ENCODE measurements around the gene SLC49A3.

Gene SLC49A3

DNA sequence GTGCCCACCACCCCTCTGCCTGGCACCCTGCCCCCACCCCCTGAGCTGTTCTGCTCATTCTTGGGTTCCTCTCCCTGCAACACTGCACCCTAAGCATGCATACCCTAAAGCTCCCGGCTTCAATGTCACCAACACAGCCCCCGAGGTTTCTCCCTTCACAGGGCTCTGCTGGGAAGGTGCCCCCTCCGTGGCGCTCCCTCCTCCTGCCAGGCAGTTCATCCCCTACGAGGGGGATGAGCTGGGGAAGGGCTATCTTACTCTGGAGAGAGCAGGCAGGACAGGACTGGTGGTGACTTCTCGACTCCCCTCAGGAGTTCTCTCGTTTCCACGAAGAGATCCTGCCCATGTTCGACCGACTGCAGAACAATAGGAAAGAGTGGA lies 21.4 kb downstream of the SLC49A3 start:
- DNase-seq (ENCODE audit: low read depth) = no peak

GRCh38 chr4:666822-667544 lies 22.0 kb downstream of the SLC49A3 start:
- TF ChIP-seq, protein P1, sequence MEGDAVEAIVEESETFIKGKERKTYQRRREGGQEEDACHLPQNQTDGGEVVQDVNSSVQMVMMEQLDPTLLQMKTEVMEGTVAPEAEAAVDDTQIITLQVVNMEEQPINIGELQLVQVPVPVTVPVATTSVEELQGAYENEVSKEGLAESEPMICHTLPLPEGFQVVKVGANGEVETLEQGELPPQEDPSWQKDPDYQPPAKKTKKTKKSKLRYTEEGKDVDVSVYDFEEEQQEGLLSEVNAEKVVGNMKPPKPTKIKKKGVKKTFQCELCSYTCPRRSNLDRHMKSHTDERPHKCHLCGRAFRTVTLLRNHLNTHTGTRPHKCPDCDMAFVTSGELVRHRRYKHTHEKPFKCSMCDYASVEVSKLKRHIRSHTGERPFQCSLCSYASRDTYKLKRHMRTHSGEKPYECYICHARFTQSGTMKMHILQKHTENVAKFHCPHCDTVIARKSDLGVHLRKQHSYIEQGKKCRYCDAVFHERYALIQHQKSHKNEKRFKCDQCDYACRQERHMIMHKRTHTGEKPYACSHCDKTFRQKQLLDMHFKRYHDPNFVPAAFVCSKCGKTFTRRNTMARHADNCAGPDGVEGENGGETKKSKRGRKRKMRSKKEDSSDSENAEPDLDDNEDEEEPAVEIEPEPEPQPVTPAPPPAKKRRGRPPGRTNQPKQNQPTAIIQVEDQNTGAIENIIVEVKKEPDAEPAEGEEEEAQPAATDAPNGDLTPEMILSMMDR (conservative IDR thresholded peaks at IDR 0.05; ENCODE audit: control insufficient read depth, insufficient read depth, low read depth, low read length) = no peak
- DNase-seq (ENCODE audit: low read depth) = no peak
- no peak overlapping the region for H3K4me3 ChIP-seq (ENCODE audit: control insufficient read depth, low read depth, low read length)

More for the DNA sequence above, 21.4 kb downstream of the SLC49A3 start:
- TF ChIP-seq, protein P1 (conservative IDR thresholded peaks at IDR 0.05; ENCODE audit: control insufficient read depth, insufficient read depth, low read depth, low read length) = no peak
- H3K4me3 ChIP-seq (ENCODE audit: control insufficient read depth, low read depth, low read length) = no peak overlapping the region

- no peak overlapping the region for H3K4me3 ChIP-seq (ENCODE audit: control insufficient read depth, low read depth, low read length)
- DNase-seq (ENCODE audit: low read depth) = no peak
- TF ChIP-seq, protein P1 (conservative IDR thresholded peaks at IDR 0.05; ENCODE audit: control insufficient read depth, insufficient read depth, low read depth, low read length) = no peak
Measured at GRCh38 chr4:666436-666810, 22.5 kb downstream of the SLC49A3 start.

DNA sequence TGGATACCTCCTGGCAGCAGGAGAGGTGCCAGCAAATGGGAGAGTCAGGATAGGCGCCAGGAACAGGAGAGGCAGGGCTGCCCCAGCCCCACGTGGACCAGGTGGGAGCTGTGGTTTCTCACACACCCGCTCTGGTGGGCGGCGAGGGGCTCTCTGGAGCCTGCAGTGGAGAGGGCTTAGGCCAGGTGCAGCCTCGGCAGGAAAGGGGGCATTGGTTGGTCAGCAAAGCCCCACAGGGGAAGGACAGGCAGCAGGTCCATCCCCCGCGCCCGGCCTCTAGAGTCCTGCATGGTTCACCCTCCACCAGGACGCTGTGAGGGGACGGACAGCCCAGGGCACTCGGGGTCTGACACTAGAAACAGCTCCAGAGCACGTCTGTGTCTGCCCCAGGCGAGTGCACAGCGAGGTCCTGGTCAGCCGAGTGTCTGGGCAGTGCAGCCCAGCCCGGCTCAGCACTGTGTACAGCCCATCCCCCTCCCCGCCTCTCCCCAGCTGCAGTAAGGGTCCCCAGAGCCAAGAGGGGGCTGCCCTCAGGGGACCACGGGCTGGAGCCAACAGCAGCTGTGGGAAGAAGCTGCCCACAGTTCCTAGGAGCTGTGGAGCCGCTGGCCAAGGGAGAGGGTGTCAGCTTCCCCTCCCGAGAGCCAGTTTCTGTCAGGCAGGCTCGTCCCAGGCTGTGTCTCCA lies 23.1 kb downstream of the SLC49A3 start:
- TF ChIP-seq, protein P1 (conservative IDR thresholded peaks at IDR 0.05; ENCODE audit: control insufficient read depth, insufficient read depth, low read depth, low read length) = no peak
- no peak for DNase-seq (ENCODE audit: low read depth)
- no peak overlapping the region for H3K4me3 ChIP-seq (ENCODE audit: control insufficient read depth, low read depth, low read length)

DNA sequence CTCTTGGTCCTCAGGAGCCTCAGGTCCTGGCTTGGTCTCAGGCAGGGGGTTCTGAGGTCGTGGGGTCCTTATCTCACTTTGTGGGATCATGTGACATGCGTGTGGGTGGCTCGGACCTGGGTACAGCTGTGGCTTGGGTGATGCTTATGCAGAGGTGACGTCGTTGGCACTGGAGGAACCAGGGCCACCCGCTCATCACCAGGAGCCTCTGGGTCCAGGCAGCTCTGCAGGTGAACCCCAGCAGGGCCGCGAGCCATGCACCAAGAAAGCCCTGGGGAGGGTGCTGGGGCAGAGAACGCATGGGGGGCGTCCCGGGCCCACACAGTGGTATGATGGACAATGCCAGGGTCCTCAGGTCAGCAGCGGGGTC lies 23.6 kb downstream of the SLC49A3 start:
- no peak for DNase-seq (ENCODE audit: low read depth)
- TF ChIP-seq, protein P1 (conservative IDR thresholded peaks at IDR 0.05; ENCODE audit: control insufficient read depth, insufficient read depth, low read depth, low read length) = no peak
- no peak overlapping the region for H3K4me3 ChIP-seq (ENCODE audit: control insufficient read depth, low read depth, low read length)

DNA sequence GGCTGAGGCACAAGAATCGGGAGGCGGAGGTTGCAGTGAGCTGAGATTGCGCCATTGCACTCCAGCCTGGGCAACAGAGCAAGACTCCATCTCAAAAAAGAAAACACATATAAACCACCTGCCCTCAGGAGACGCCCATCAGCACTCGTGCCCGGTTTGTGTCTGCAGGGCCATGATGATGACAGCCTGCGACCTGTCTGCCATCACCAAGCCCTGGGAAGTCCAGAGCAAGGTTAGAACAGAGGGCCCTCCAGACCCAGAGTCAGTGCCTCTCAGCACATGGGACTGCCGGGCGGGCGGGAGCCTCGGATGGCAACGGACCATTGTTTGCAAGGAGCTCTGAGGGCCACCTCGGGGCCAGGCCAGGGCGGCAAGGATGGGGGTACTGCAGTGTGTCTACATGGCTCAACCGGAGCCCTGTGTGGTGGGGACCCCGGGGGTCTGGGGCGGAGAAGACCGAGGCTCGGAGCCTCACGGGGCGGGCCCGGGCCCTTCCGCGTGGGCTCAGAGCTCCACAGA lies 24.2 kb downstream of the SLC49A3 start:
- TF ChIP-seq, protein P1 (conservative IDR thresholded peaks at IDR 0.05; ENCODE audit: control insufficient read depth, insufficient read depth, low read depth, low read length) = no peak
- no peak overlapping the region for H3K4me3 ChIP-seq (ENCODE audit: control insufficient read depth, low read depth, low read length)
- DNase-seq (ENCODE audit: low read depth) = no peak
